ENCODE measurements around the gene TMEM186.
A peak's percentile ranks its signal among the peaks of the same experiment; 100 is the strongest.
"Not testable (repeated sequence)": the region's sequence is repeated elsewhere in the genome, so short reads cannot be mapped to it uniquely, and the experiment has no call there.

Gene TMEM186

DNA sequence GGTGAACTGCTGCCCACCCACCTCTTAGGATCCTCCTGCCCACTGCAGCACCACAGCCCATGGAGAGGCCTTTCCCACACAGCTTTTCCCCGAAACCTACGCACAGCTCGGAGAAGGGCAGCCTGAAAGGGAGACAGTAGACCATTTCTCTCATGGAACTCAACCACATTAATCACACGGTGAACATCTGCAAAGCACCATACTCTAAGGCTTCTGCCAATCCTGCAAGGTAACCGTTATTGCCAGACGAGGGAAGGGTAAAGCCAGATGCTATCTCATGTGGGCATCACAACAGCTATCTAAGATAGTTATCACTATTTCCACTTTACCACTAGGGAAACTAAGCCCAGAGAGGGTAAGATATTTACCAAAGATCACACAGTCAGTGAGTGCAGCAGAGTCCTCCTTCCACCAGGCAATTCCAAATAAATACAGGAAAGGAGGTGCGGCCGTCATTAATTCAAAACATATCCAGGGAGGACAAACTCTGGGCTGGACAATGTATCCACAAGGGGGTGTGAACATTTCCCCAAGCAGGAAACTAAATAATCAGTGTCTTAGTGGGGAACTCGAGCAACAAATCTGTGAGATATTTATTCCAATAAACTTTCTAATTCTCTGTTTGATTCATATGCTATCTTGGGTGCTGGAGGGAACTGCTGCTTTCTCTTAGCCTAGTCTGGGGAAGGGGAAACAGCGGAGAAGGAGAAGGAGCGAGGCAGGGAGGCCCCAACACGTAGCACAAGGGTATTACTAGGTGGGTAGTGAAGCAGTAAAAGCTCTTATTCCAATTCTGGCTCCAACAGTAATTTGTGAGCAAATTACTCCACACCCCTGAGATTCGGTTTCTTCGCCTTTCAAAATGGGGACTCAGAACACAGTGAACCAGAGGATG lies 723 bp downstream of the TMEM186 start:
- peak overlapping the region; percentile 79 for H3K4me3 ChIP-seq (ENCODE audit: low read depth, low read length)
- TF ChIP-seq CTCF (IDR thresholded peaks at IDR 0.05; ENCODE audit: borderline replicate concordance, insufficient read depth, low read depth, low read length) = no peak

- TF ChIP-seq CTCF (IDR thresholded peaks at IDR 0.05; ENCODE audit: borderline replicate concordance, insufficient read depth, low read depth, low read length) = no peak
- no peak overlapping the region for H3K4me3 ChIP-seq (ENCODE audit: low read depth, low read length)
These were observed 1.6 kb downstream of the TMEM186 start for GRCh38 chr16:8795818-8796217.

GRCh38 chr16:8795091-8795490 lies 2.3 kb downstream of the TMEM186 start:
- TF ChIP-seq CTCF (IDR thresholded peaks at IDR 0.05; ENCODE audit: borderline replicate concordance, insufficient read depth, low read depth, low read length) = no peak
- no peak overlapping the region for H3K4me3 ChIP-seq (ENCODE audit: low read depth, low read length)

DNA sequence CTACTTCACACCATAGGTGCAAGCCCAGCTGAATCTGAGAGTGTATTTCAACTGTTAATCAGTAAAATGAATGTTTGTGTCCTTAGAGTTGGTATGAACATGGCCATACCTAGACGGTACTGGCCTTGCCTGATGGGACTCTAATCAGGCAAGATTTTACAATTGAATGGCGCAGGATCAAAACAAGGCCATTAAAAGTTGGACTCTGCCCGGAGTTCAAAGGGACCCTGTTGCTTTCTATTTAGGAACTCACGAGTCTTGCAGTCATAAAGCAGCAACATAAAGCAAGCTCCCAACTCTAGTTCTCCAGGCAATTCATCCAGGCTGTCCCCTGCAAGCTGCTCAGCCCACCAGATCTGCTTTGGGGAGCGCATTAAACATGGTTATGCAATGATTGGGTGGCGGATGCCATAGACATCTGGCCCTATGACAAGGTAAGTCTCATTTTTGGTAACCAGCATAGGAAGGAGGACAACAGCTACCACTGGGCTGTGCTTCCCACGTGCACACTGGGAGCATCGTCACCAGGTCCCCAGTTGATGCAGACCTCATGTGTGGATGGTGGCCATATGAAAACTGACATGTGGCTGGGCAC lies 8.8 kb downstream of the TMEM186 start:
- H3K4me3 ChIP-seq (ENCODE audit: low read depth, low read length) = no peak overlapping the region
- no peak for TF ChIP-seq CTCF (IDR thresholded peaks at IDR 0.05; ENCODE audit: borderline replicate concordance, insufficient read depth, low read depth, low read length)

GRCh38 chr16:8786316-8786715 lies 11.1 kb downstream of the TMEM186 start:
- H3K4me3 ChIP-seq (ENCODE audit: low read depth, low read length) = not testable (repeated sequence)

GRCh38 chr16:8785408-8785807 lies 12.0 kb downstream of the TMEM186 start:
- TF ChIP-seq CTCF (IDR thresholded peaks at IDR 0.05; ENCODE audit: borderline replicate concordance, insufficient read depth, low read depth, low read length) = no peak
- H3K4me3 ChIP-seq (ENCODE audit: low read depth, low read length) = no peak overlapping the region

DNA sequence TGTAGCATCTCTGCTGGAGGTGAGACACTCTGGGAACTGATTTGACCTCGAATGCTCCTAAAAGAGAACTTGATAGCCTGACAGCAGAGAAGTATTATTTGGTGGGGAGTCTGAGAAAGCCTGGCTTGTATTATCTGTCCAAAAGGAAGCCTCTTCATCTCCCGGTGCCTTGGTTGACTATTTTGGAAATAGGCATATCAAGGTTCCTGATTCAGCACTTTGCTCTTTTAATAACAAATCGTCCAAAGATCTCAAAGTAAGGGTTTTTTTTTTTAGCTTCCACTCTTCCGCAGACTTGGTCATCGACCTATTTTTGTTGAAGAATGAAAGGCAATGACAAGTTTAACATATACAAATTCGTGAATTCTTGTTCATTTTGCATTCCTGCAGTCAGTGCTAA lies 14.8 kb downstream of the TMEM186 start:
- no peak overlapping the region for H3K4me3 ChIP-seq (ENCODE audit: low read depth, low read length)
- no peak for TF ChIP-seq CTCF (IDR thresholded peaks at IDR 0.05; ENCODE audit: borderline replicate concordance, insufficient read depth, low read depth, low read length)

Measured in GM12875 (cell line).